Stimulated activated CD8-positive, alpha-beta memory T cell treated with anti-CD3 and anti-CD28 coated beads, Interleukin-7, amount 100 ng/mL, for 4 hours (primary cell): ENCODE measurements around the gene SNCAIP.

Source experiments
- DNase-seq, 2 donors: peaks; one replicate each; pipeline ENCODE4 v3.0.0-alpha.2; 2020; ENCODE audit warnings: low read depth in 2 of 2

SNCAIP gene

DNA sequence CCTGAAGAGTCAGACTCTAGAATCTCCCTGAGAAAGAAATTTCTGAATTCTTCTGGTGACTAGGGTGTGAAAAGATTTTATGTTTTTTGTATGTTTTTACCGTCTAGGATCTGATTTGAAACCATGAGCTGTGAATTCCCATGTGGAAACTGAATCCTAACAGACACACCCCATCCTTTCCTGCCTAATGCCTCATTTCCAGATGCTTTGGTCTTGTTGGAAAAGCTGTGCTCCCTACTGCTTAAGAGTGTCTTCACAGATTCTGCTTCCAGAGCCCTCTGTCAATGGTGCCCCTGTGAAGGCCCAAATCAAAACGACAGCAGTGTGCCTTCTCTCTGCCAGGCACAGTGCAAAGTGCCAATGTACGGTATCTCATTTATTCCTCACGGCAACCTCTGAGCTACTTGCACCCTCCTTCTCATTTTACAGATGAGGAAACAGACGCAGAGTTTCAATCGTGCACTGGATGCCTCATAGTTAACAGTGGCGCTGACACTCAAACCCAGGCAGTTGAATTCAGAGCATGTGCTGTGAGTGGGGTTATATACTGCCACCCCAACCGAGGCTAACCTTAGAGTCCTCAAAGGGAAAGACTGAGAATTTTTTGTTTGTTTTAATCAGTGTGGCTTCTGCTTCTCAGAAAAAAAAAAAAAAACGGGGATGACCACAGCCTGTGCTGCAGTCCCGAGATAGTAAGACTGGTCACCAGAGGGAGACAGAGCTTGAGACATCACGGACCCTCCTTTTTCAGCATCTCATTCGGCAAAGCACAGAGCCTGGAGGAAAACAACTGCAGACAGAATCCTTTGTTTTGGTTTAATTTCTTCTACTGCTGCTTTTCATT is 188.4 kb downstream of the SNCAIP start:
- DNase-seq, result no peak

- no peak for DNase-seq
These were observed 189.0 kb downstream of the SNCAIP start for GRCh38 chr5:122501089-122501435.

- DNase-seq, result no peak
These were observed 195.0 kb downstream of the SNCAIP start for GRCh38 chr5:122507045-122507444.

DNA sequence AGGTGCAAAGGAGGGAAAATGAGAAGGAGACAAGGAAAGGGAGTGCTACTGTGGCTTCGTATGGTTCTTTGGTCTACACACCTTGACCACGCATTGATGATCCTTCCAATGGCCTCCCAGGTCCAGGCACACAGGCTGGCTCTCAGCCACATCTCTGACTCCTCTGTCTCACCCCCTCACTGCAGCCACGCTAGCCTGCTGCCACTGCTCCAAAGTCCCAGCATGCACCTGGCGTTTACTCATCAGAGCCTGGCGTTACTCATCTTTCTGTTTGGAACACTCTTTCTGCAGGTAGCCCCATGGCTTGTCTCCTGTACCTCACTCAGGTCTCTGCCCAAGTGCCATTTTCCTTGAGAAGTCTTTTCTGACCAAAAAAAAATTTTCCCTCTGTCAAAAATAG is 195.5 kb downstream of the SNCAIP start:
- no peak for DNase-seq

DNA sequence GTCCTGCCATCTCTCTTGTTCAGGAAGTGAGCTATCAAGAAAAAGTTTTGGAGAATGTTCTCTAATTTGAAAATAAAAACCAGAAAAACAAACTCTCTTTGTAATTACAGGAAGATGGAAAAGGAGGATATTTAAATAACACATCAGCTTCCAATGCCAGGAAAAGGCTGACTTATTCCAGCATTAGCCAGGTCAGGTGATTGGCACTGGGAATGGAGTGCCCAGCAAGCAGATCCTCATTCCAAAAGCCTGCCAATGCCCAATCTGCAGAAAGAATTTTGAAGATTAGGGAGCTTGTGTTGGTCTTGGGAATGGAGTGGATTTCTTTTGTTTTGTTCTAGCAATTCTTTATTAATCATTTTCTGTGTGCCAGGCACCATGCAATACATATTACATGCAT is 196.6 kb downstream of the SNCAIP start:
- DNase-seq, result no peak
